GM12878 (cell line): ENCODE results near the gene IHH. TPM values are rescaled to one million over a fixed set of nuclear protein-coding genes. Genes with fewer than 3 reads are reported as not detected.

Experiments used
- ATAC-seq: fragments of 200-7000 bp; cut with Tn5 transposase; 3 replicates; pipeline ENCODE4 v1.9.1; 2020; ENCODE audit warnings: mild to moderate bottlenecking, moderate library complexity
- BruUV-seq: library from RNA; stranded (reverse); fragments of 400-500 nt; replicated peaks from 2 replicates; lab custom pipeline; 2021; lab: Mats Ljungman, UMichigan
- CTCF ChIA-PET: fragments of 300-600 bp; sonication (Branson Sonifier 250); formaldehyde crosslinking; extraction: SDS; loops from one replicate; lab custom pipeline; 2021; ENCODE audit warnings: inconsistent platforms; lab: Yijun Ruan, JAX
- POLR2A ChIA-PET: fragments of 350-600 bp; formaldehyde crosslinking; extraction: SDS; loops from one replicate; lab custom pipeline; 2021; ENCODE audit warnings: inconsistent platforms; lab: Charles Lee
- RAD21 ChIA-PET: fragments of 300-600 bp; sonication (Branson Sonifier 250); formaldehyde crosslinking; loops from one replicate; lab custom pipeline; 2023; ENCODE audit warnings: antibody characterized with exemption; ENCODE audit not compliant: unreplicated experiment; lab: Charles Lee
- SMC1A ChIA-PET: fragments of 300-600 bp; sonication (Branson Sonifier 250); formaldehyde crosslinking; loops from one replicate; lab custom pipeline; 2023; ENCODE audit not compliant: unreplicated experiment, uncharacterized antibody; lab: Charles Lee
- DNase-seq: peaks from one replicate; pipeline ENCODE4 v3.0.0-alpha.2; 2011; ENCODE audit warnings: low read depth, low spot score
- FAIRE-seq: peaks from 3 replicates; lab custom pipeline; 2011; peaks lifted over from hg19 to GRCh38; lab: Jason Lieb, UNC
- H2AFZ ChIP-seq: 2 replicates; pipeline ENCODE4 v1.6.0; 2011; ENCODE audit warnings: low read depth, low read length, control low read depth; ENCODE audit not compliant: control insufficient read depth
- H3K27ac ChIP-seq: 2 replicates; pipeline ENCODE4 v1.5.1; 2011; ENCODE audit warnings: control low read depth; ENCODE audit not compliant: control insufficient read depth, insufficient read depth
- H3K27me3 ChIP-seq, 2 experiments: replicated peaks in 1 of 2; 2 replicates each; pipeline versions ENCODE4 v1.6.0 to v1.6.1; 2011; ENCODE audit warnings: low read length in 1 of 2; ENCODE audit not compliant: control insufficient read depth in 2 of 2, insufficient read depth in 2 of 2
- H3K36me3 ChIP-seq, 2 experiments: 2 replicates each; pipeline ENCODE4 v1.5.1; 2011; ENCODE audit warnings: low read length in 1 of 2; ENCODE audit not compliant: control insufficient read depth in 2 of 2, insufficient read depth in 2 of 2
- H3K4me1 ChIP-seq: 2 replicates; pipeline ENCODE4 v1.6.1; 2011; ENCODE audit warnings: mild to moderate bottlenecking, low read length, moderate library complexity, mixed read lengths; ENCODE audit not compliant: control insufficient read depth, insufficient read depth
- H3K4me2 ChIP-seq: 2 replicates; pipeline ENCODE4 v1.6.0; 2011; ENCODE audit warnings: control low read depth; ENCODE audit not compliant: control insufficient read depth, insufficient read depth
- H3K4me3 ChIP-seq: fragments of 200-600 bp; sonication (generic); 2 replicates; pipeline ENCODE4 v1.5.1; 2016
- H3K79me2 ChIP-seq: 2 replicates; pipeline ENCODE4 v1.6.0; 2011; ENCODE audit warnings: low read length; ENCODE audit not compliant: control insufficient read depth, insufficient read depth
- H3K9ac ChIP-seq: 2 replicates; pipeline ENCODE4 v1.8.0; 2011; ENCODE audit warnings: low read length, control low read depth, mixed read lengths; ENCODE audit not compliant: control insufficient read depth, insufficient read depth
- H3K9me3 ChIP-seq: replicated peaks from 3 replicates; pipeline ENCODE4 v1.5.1; 2011; ENCODE audit warnings: mild to moderate bottlenecking, low read length; ENCODE audit not compliant: control insufficient read depth, insufficient read depth
- H4K20me1 ChIP-seq: 2 replicates; pipeline ENCODE4 v1.6.0; 2011; ENCODE audit not compliant: control insufficient read depth, insufficient read depth
- CHD4 ChIP-seq: fragments of 200-600 bp; sonication (generic); IDR thresholded peaks from 2 replicates; pipeline ENCODE4 v1.6.1; 2016; ENCODE audit warnings: mild to moderate bottlenecking
- CREB1 ChIP-seq: IDR thresholded peaks from 2 replicates; pipeline ENCODE4 v1.6.1; 2012; ENCODE audit warnings: low read depth, mild to moderate bottlenecking, inconsistent platforms
- ESRRA ChIP-seq: IDR thresholded peaks from 2 replicates; pipeline ENCODE4 v1.6.1; 2012; ENCODE audit warnings: mild to moderate bottlenecking, low read length, improper control_type of control experiment
- IKZF1 ChIP-seq: fragments of 450-650 bp; conservative IDR thresholded peaks from 2 replicates; pipeline ENCODE4 v1.6.1; 2017; ENCODE audit warnings: antibody characterized with exemption, mild to moderate bottlenecking
- MTA2 ChIP-seq: fragments of 450-650 bp; IDR thresholded peaks from 2 replicates; pipeline ENCODE4 v1.6.1; 2016; ENCODE audit warnings: low read depth, mild to moderate bottlenecking, moderate library complexity
- NR2F1 ChIP-seq: fragments of 450-650 bp; conservative IDR thresholded peaks from 2 replicates; pipeline ENCODE4 v1.6.1; 2017; ENCODE audit warnings: mild to moderate bottlenecking
- PML ChIP-seq: IDR thresholded peaks from 2 replicates; pipeline ENCODE4 v1.6.1; 2012; ENCODE audit warnings: low read length, inconsistent platforms
- RAD21 ChIP-seq: IDR thresholded peaks from 2 replicates; pipeline ENCODE4 v1.6.1; 2011; ENCODE audit warnings: mild to moderate bottlenecking, low read depth, low read length, moderate library complexity; ENCODE audit not compliant: insufficient read depth
- RUNX3 ChIP-seq: IDR thresholded peaks from 2 replicates; pipeline ENCODE4 v1.6.1; 2012; ENCODE audit warnings: low read length, inconsistent platforms
- STAT1 ChIP-seq: fragments of 450-650 bp; conservative IDR thresholded peaks from 2 replicates; pipeline ENCODE4 v1.6.1; 2014; ENCODE audit warnings: antibody characterized with exemption, mild to moderate bottlenecking
- ZNF384 ChIP-seq: IDR thresholded peaks from 2 replicates; pipeline ENCODE4 v1.6.1; 2012; ENCODE audit warnings: low read depth, mild to moderate bottlenecking, low read length, improper control_type of control experiment, borderline replicate concordance
- WGBS: methylation state at CpG from one replicate; pipeline ENCODE4 v1.1.6; 2016; ENCODE audit warnings: low lambda C conversion rate; ENCODE audit not compliant: insufficient replicate concordance, insufficient coverage; ENCODE audit errors: missing lambda C conversion rate; 5-methylcytosine and 5-hydroxymethylcytosine counted together
- in situ Hi-C: fragments of 300-500 bp; cut with MboI; formaldehyde crosslinking; loops from 9 replicates; pipeline ENCODE4 v1.14.3; 2018; ENCODE audit warnings: mixed read lengths
- intact Hi-C: fragments of 100-400 bp; cut with micrococcal nuclease; formaldehyde crosslinking; loops from one replicate; pipeline ENCODE4 v1.14.2; 2022; ENCODE audit not compliant: unreplicated experiment
- polyA plus RNA-seq, 11 experiments: library from polyadenylated mRNA; depleted of rRNA in 4 of 11; unstranded in 6 of 11; stranded (reverse) in 5 of 11; fragments of >200 nt; fragmentation: Nextera tagmentation in 4 of 11; fragmentation: Illumina TruSeq in 1 of 11; extraction: Ambion mirVana in 4 of 11; extraction: Trizol in 1 of 11; gene quantifications; 1 replicate in 1 of 11; 2 replicates in 10 of 11; pipeline versions ENCODE4 v1.2.1 to v1.2.3, GENCODE V29; 2011 to 2016; ENCODE audit warnings: inconsistent platforms in 2 of 11, missing spikeins in 2 of 11, low read depth in 1 of 11
- total RNA-seq, 4 experiments: library from RNA; depleted of rRNA in 3 of 4; stranded (reverse); fragments of >200 nt in 3 of 4; fragmentation: Illumina TruSeq in 1 of 4; extraction: Trizol in 1 of 4; gene quantifications; 2 replicates each; pipeline versions ENCODE4 v1.2.1 to v1.2.3, GENCODE V29; 2013 to 2021
- TF ChIP-seq, protein P1 (sequence below): IDR thresholded peaks from 2 replicates; pipeline ENCODE4 v1.6.1; 2011; ENCODE audit warnings: borderline replicate concordance, low read depth, mild to moderate bottlenecking, moderate library complexity, low read length; ENCODE audit not compliant: insufficient read depth, poor library complexity, severe bottlenecking

Gene IHH
- total and polyA plus RNA-seq, 10 of the 15 experiments (the other 5 are each of a cell fraction or from before 2014, with no cell fraction given), result 0.04 TPM; not detected in 9

DNA sequence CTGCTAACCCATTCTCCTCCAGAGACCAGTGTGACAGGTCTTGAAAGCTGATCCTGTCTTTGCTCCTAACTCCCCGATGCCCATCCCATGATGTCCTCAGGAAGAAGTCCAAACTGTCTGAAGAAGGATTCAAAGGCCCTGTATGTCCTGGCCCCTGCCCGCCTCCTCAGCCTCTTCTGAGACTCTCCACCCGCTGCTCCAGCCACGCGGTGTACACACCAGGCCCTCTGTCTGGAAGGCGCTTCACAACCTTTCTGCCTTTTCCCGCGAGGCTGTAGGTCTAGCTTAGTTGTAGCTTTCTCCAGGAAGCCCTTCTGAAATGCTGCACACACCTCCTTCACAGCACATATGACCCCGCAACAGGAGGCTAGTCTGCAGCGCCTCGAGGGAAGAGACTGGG lies 44.0 kb downstream of the IHH start:
- ChIA-PET POLR2A (no interaction called here), RAD21 (no interaction called here), SMC1A (no interaction called here), CTCF (interaction anchor here (0.9 to 1.5 kb wide), 2 partner anchors 22 to 138 kb away, joined by 3 to 4 read pairs; no protein-coding TSS in a partner anchor)
- no peak for ATAC-seq
- TF ChIP-seq NR2F1 (no peak), RUNX3 (no peak), IKZF1 (no peak), ESRRA (no peak), PML (no peak)
- TF ChIP-seq, protein P1, sequence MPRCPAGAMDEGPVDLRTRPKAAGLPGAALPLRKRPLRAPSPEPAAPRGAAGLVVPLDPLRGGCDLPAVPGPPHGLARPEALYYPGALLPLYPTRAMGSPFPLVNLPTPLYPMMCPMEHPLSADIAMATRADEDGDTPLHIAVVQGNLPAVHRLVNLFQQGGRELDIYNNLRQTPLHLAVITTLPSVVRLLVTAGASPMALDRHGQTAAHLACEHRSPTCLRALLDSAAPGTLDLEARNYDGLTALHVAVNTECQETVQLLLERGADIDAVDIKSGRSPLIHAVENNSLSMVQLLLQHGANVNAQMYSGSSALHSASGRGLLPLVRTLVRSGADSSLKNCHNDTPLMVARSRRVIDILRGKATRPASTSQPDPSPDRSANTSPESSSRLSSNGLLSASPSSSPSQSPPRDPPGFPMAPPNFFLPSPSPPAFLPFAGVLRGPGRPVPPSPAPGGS, result no peak
- Histone ChIP-seq H3K36me3 (no peaks in the 10 kb centered on the region), H3K79me2 (no peaks in the 10 kb centered on the region), H3K9me3 (no peaks in the 10 kb centered on the region), H3K9ac (no peak overlapping the region), H2AFZ (no peak overlapping the region), H3K27me3 (peaks cover 1 to 2% of the 10 kb centered on the region in 2 experiments; a peak in 1 of 4 replicates), H4K20me1 (no peaks in the 10 kb centered on the region), H3K27ac (no peak overlapping the region), H3K4me1 (no peaks in the 10 kb centered on the region), H3K4me2 (no peak overlapping the region), H3K4me3 (no peak overlapping the region)
- BruUV-seq, result no TSS peak
- in situ Hi-C loops (no loop called here), intact Hi-C loops (no loop called here)
- WGBS, result 61% methylated on average over 11 of the region's 11 CpGs
- DNase-seq, result no peak
- no peak for FAIRE-seq

DNA sequence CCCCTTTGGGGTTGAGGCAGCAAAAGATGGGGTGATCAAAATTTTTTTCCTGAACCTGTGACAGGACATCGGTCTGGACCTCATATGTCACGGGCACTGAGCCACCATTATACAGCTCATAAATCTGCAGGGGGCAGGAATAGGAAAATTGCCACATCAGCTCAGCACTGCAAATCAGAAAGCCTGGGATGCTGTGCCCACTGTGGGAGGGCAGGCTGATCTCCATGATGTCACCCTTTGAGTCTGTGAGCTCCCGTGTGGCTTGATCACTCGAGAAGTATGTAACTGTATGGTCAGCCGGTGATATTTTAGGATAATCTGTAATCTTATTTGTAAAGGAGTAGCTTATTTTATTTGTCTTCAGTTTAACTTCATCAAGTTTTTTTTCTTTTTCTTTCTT lies 49.8 kb downstream of the IHH start:
- TF ChIP-seq RAD21, result no peak
- TF ChIP-seq ZNF384, result no peak
- no peak for TF ChIP-seq MTA2
- TF ChIP-seq STAT1, result no peak
- no peak for TF ChIP-seq CREB1
- no peak for TF ChIP-seq CHD4
- H3K27me3 ChIP-seq, result no peaks in the 10 kb centered on the region; a peak in 1 of 4 replicates
- H4K20me1 ChIP-seq, result no peaks in the 10 kb centered on the region
- ChIA-PET CTCF (interaction anchor here (0.6 to 2.4 kb wide), 13 partner anchors 9 to 889 kb away, joined by 3 to 9 read pairs (median 4); partner anchors contain the start of gene CDK5R2), POLR2A (no interaction called here), RAD21 (interaction anchor here (0.6 to 1.8 kb wide), 4 partner anchors 109 to 144 kb away, joined by 3 to 6 read pairs (median 4); no protein-coding TSS in a partner anchor), SMC1A (interaction anchor here (0.7 to 2.5 kb wide), 3 partner anchors 134 to 847 kb away, joined by 3 to 9 read pairs (median 3); no protein-coding TSS in a partner anchor)
- no peak for ATAC-seq
- no peaks in the 10 kb centered on the region for H3K36me3 ChIP-seq
- FAIRE-seq, result no peak
- no peak overlapping the region for H3K4me3 ChIP-seq
- H3K9me3 ChIP-seq, result no peaks in the 10 kb centered on the region
- H3K79me2 ChIP-seq, result no peaks in the 10 kb centered on the region
- in situ Hi-C loops (no loop called here), intact Hi-C loops (no loop called here)
- 72% methylated on average over 5 of the region's 5 CpGs for WGBS
- H2AFZ ChIP-seq, result no peak overlapping the region
- no peak overlapping the region for H3K4me2 ChIP-seq
- no peak for DNase-seq
- H3K9ac ChIP-seq, result no peak overlapping the region
- H3K27ac ChIP-seq, result no peak overlapping the region
- H3K4me1 ChIP-seq, result no peaks in the 10 kb centered on the region
- no TSS peak for BruUV-seq
